Retina (tissue), 1 donor: ENCODE measurements around the gene ELOA.
A peak's percentile ranks its signal among the peaks of the same experiment; 100 is the strongest.
"Not testable (repeated sequence)": the region's sequence is repeated elsewhere in the genome, so short reads cannot be mapped to it uniquely, and the experiment has no call there.

Experiments used
- DNase-seq: peaks from one replicate; pipeline ENCODE4 v3.0.0-alpha.2; 2016

The ELOA gene

GRCh38 chr1:23788695-23789094, 45.4 kb downstream of the ELOA start:
- no peak for DNase-seq

GRCh38 chr1:23790696-23791515, 47.6 kb downstream of the ELOA start, which contains the start of gene LYPLA2:
Gene LYPLA2, plus strand, starts transcription at chr1:23791145. Its CDS starts 1,538 bp downstream, at chr1:23792683.
- peak; percentile 91 for DNase-seq

- peak; percentile 32 for DNase-seq
These were observed 48.3 kb downstream of the ELOA start for GRCh38 chr1:23791516-23792047.

- no peak for DNase-seq
These were observed 49.1 kb downstream of the ELOA start for GRCh38 chr1:23792151-23792945.

- DNase-seq: no peak
These were observed 49.9 kb downstream of the ELOA start for GRCh38 chr1:23793018-23793781.

- DNase-seq: no peak
These were observed 50.8 kb downstream of the ELOA start for GRCh38 chr1:23793861-23794731.

GRCh38 chr1:23794732-23795182, 51.5 kb downstream of the ELOA start:
- not testable (repeated sequence) for DNase-seq

- no peak for DNase-seq
These were observed 52.6 kb downstream of the ELOA start for GRCh38 chr1:23795676-23796465.

GRCh38 chr1:23796466-23797271, 53.4 kb downstream of the ELOA start:
- no peak for DNase-seq

GRCh38 chr1:23797478-23798448, 54.5 kb downstream of the ELOA start:
- DNase-seq: no peak

- no peak for DNase-seq
These were observed 55.4 kb downstream of the ELOA start for GRCh38 chr1:23798662-23799142.

- DNase-seq: no peak
These were observed 55.9 kb downstream of the ELOA start for GRCh38 chr1:23799255-23799569.

GRCh38 chr1:23799570-23800399, 56.5 kb downstream of the ELOA start:
- peak; percentile 62 for DNase-seq

- peak; percentile 93 for DNase-seq
These were observed 57.4 kb downstream of the ELOA start, which contains the start of gene GALE for GRCh38 chr1:23800400-23801337. Gene GALE, minus strand, starts transcription at chr1:23800754. Its CDS starts 1,747 bp downstream, at chr1:23799007.

GRCh38 chr1:23801338-23801748, 58.1 kb downstream of the ELOA start:
- DNase-seq: no peak

GRCh38 chr1:23801876-23802275, 58.6 kb downstream of the ELOA start:
- DNase-seq: no peak
